ENCODE results near the gene TMEM218. TPM values are rescaled to one million over a fixed set of nuclear protein-coding genes. Genes with fewer than 3 reads are reported as not detected.

The TMEM218 gene
- total and polyA plus RNA-seq, 2 of the 8 experiments (the other 6 are each of a cell fraction or from before 2014, with no cell fraction given), result 17.0 to 33.5 TPM

GRCh38 chr11:125088123-125088522, 23.3 kb downstream of the TMEM218 start:
- Histone ChIP-seq H3K18ac (ENCODE audit: extremely low read depth, low read length) (no peak overlapping the region), H2BK120ac (replicated peaks; ENCODE audit: low read depth, low read length) (no peak overlapping the region), H3K4ac (replicated peaks; ENCODE audit: insufficient read length, low read depth, low read length) (no peak overlapping the region), H2BK5ac (ENCODE audit: low read depth, low read length) (no peak overlapping the region), H3K4me3 (ENCODE audit: extremely low read depth in 1 of 4, insufficient read depth in 2 of 4, low read depth in 3 of 4, low read length in 4 of 4) (no peak overlapping the region), H4K91ac (replicated peaks; ENCODE audit: insufficient read length, low read length) (no peak overlapping the region), H4K20me1 (replicated peaks in 1 of 2; ENCODE audit: control insufficient read depth in 1 of 2, insufficient read depth in 2 of 2, low read length in 2 of 2) (no peaks in the 10 kb centered on the region), H4K5ac (ENCODE audit: insufficient read length, low read depth, low read length) (no peak overlapping the region), H3K79me1 (ENCODE audit: low read depth, low read length) (no peaks in the 10 kb centered on the region), H3K27me3 (replicated peaks in 1 of 4; ENCODE audit: control insufficient read depth in 3 of 4, extremely low read depth in 1 of 4, insufficient read depth in 3 of 4, low read length in 3 of 4) (no peaks in the 10 kb centered on the region), H3K56ac (replicated peaks; ENCODE audit: insufficient read length, low read depth, low read length) (no peak overlapping the region), H3K14ac (ENCODE audit: insufficient read length) (no peak overlapping the region), H2AFZ (ENCODE audit: low read length) (no peak overlapping the region), H2BK12ac (ENCODE audit: low read depth, low read length) (no peak overlapping the region), H3K23ac (ENCODE audit: insufficient read length) (no peak overlapping the region), H3K4me2 (ENCODE audit: insufficient read depth in 1 of 2, low read depth in 2 of 2, low read length in 2 of 2) (no peak overlapping the region), H3K79me2 (ENCODE audit: control insufficient read depth in 1 of 2, insufficient read depth in 2 of 2, low read length in 2 of 2) (no peaks in the 10 kb centered on the region), H3K36me3 (ENCODE audit: control insufficient read depth in 2 of 4, insufficient read depth in 4 of 4, low read length in 3 of 4) (no peaks in the 10 kb centered on the region), H3K27ac (ENCODE audit: low read depth, low read length) (no peak overlapping the region), H3K23me2 (ENCODE audit: low read depth, low read length) (no peaks in the 10 kb centered on the region), H3K4me1 (replicated peaks in 1 of 4; ENCODE audit: control insufficient read depth in 3 of 4, insufficient read depth in 4 of 4, low read length in 3 of 4) (peaks cover 2 to 9% (median 5%) of the 10 kb centered on the region in 4 experiments), H3K9me3 (ENCODE audit: insufficient read depth in 2 of 2, low read depth in 1 of 2, low read length in 1 of 2) (no peaks in the 10 kb centered on the region), H2AK5ac (ENCODE audit: low read depth, low read length) (no peak overlapping the region), H2BK20ac (ENCODE audit: low read length) (no peak overlapping the region), H3K9ac (replicated peaks in 1 of 4; ENCODE audit: extremely low read depth in 1 of 4, low read depth in 3 of 4, low read length in 3 of 4) (no peak overlapping the region), H2BK15ac (ENCODE audit: low read length) (no peak overlapping the region), H4K8ac (ENCODE audit: extremely low read depth, insufficient read depth, low read length) (no peak overlapping the region)
- CTCF ChIA-PET (ENCODE audit: partially characterized antibody), result interaction anchor here (1.2 to 29.4 kb wide), 13 partner anchors 12 to 364 kb away, joined by 3 to 486 read pairs (median 26); partner anchors contain the start of gene TMEM218
- FAIRE-seq, result no peak
- POLR2A ChIA-PET (ENCODE audit: partially characterized antibody), result interaction anchor here (0.7 kb wide), 1 partner anchor 154 kb away, joined by 3 read pairs; no protein-coding TSS in a partner anchor
- TF ChIP-seq USF2 (IDR thresholded peaks at IDR 0.05; ENCODE audit: low read length) (no peak), POLR2A (IDR thresholded peaks at IDR 0.05; ENCODE audit: control extremely low read depth in 1 of 2, low read depth in 2 of 2, low read length in 2 of 2) (no peak), RAD21 (IDR thresholded peaks at IDR 0.05 in 1 of 2, conservative IDR thresholded peaks at IDR 0.05 in 1 of 2; ENCODE audit: low read depth in 2 of 2, low read length in 2 of 2) (no peak), GABPA (IDR thresholded peaks at IDR 0.05; ENCODE audit: borderline replicate concordance, insufficient read depth, low read length) (no peak), JUN (IDR thresholded peaks at IDR 0.05; ENCODE audit: low read depth, low read length) (no peak), SP1 (IDR thresholded peaks at IDR 0.05; ENCODE audit: low read depth, low read length) (no peak), SAP30 (IDR thresholded peaks at IDR 0.05; ENCODE audit: insufficient read depth, insufficient replicate concordance, low read length) (no peak), POLR2AphosphoS5 (IDR thresholded peaks at IDR 0.05; ENCODE audit: low read depth, low read length) (no peak)
- DNase-seq (ENCODE audit: low read depth in 1 of 2, low spot score in 2 of 2), result no peak
- 87% methylated on average over 2 of the region's 2 CpGs; no CpG with 5 or more reads in 1 of the 2 experiments for WGBS, 2 experiments (ENCODE audit: extremely low coverage in 1 of 2, insufficient coverage in 1 of 2, insufficient read length in 1 of 2, insufficient replicate concordance in 2 of 2, low coverage in 1 of 2, low lambda C conversion rate in 2 of 2, missing lambda C conversion rate in 1 of 2)
